Measurements from ENCODE around the gene PPP1R7.
"Not testable (repeated sequence)": the region's sequence is repeated elsewhere in the genome, so short reads cannot be mapped to it uniquely, and the experiment has no call there.

The PPP1R7 gene

GRCh38 chr2:241193271-241193670 lies 43.0 kb downstream of the PPP1R7 start:
- no peak for DNase-seq (ENCODE audit: low spot score)

GRCh38 chr2:241194811-241195210 lies 44.5 kb downstream of the PPP1R7 start:
- DNase-seq (ENCODE audit: low spot score): no peak

GRCh38 chr2:241195506-241196130 lies 45.4 kb downstream of the PPP1R7 start:
- DNase-seq (ENCODE audit: low spot score): no peak

GRCh38 chr2:241197246-241197645 lies 47.0 kb downstream of the PPP1R7 start:
- not testable (repeated sequence) for DNase-seq (ENCODE audit: low spot score)

- no peak for DNase-seq (ENCODE audit: low spot score)
These were observed 47.7 kb downstream of the PPP1R7 start for GRCh38 chr2:241197947-241198346.

- DNase-seq (ENCODE audit: low spot score): no peak
These were observed 48.4 kb downstream of the PPP1R7 start for GRCh38 chr2:241198381-241199279.

- DNase-seq (ENCODE audit: low spot score): no peak
These were observed 49.0 kb downstream of the PPP1R7 start for GRCh38 chr2:241199286-241199685.

- no peak for DNase-seq (ENCODE audit: low spot score)
These were observed 49.9 kb downstream of the PPP1R7 start for GRCh38 chr2:241199897-241200821.

GRCh38 chr2:241200822-241201395 lies 50.6 kb downstream of the PPP1R7 start:
- no peak for DNase-seq (ENCODE audit: low spot score)

GRCh38 chr2:241201445-241202267 lies 51.4 kb downstream of the PPP1R7 start:
- no peak for DNase-seq (ENCODE audit: low spot score)

GRCh38 chr2:241202268-241202585 lies 52.0 kb downstream of the PPP1R7 start:
- DNase-seq (ENCODE audit: low spot score): no peak

- DNase-seq (ENCODE audit: low spot score): no peak
These were observed 52.4 kb downstream of the PPP1R7 start for GRCh38 chr2:241202681-241203080.

- DNase-seq (ENCODE audit: low spot score): no peak
These were observed 53.1 kb downstream of the PPP1R7 start for GRCh38 chr2:241203218-241204009.

- DNase-seq (ENCODE audit: low spot score): no peak
These were observed 53.7 kb downstream of the PPP1R7 start for GRCh38 chr2:241204010-241204384.

GRCh38 chr2:241204490-241204889 lies 54.2 kb downstream of the PPP1R7 start:
- no peak for DNase-seq (ENCODE audit: low spot score)

- no peak for DNase-seq (ENCODE audit: low spot score)
These were observed 54.8 kb downstream of the PPP1R7 start for GRCh38 chr2:241205086-241205485.

- no peak for DNase-seq (ENCODE audit: low spot score)
These were observed 56.9 kb downstream of the PPP1R7 start for GRCh38 chr2:241207151-241207550.

- no peak for DNase-seq (ENCODE audit: low spot score)
These were observed 57.4 kb downstream of the PPP1R7 start for GRCh38 chr2:241207641-241208040.

GRCh38 chr2:241208058-241208457 lies 57.8 kb downstream of the PPP1R7 start:
- DNase-seq (ENCODE audit: low spot score): peak; percentile 49

- DNase-seq (ENCODE audit: low spot score): no peak
These were observed 59.0 kb downstream of the PPP1R7 start for GRCh38 chr2:241209271-241209670.
